GM12878 (cell line): ENCODE data around the gene B3GNT8. TPM values are rescaled to one million over a fixed set of nuclear protein-coding genes. Genes with fewer than 3 reads are reported as not detected.
A peak's percentile ranks its signal among the peaks of the same experiment; 100 is the strongest.

Experiments used
- EED ChIP-seq: sonication (generic); IDR thresholded peaks from 2 replicates; pipeline ENCODE4 v1.6.1; 2016; ENCODE audit warnings: antibody characterized with exemption, low read depth
- GABPA ChIP-seq: IDR thresholded peaks from 2 replicates; pipeline ENCODE4 v1.6.1; 2014; ENCODE audit warnings: antibody characterized with exemption, low read depth, mild to moderate bottlenecking, inconsistent platforms
- HCFC1 ChIP-seq: fragments of 150-350 bp; IDR thresholded peaks from 2 replicates; pipeline ENCODE4 v1.6.1; 2014; ENCODE audit warnings: low read length
- MXI1 ChIP-seq: fragments of 150-350 bp; IDR thresholded peaks from 2 replicates; pipeline ENCODE4 v1.6.1; 2011; ENCODE audit warnings: low read depth, mild to moderate bottlenecking, inconsistent platforms, low read length, improper control_type of control experiment
- MYC ChIP-seq: IDR thresholded peaks from 2 replicates; pipeline ENCODE4 v1.6.1; 2011; ENCODE audit warnings: mild to moderate bottlenecking, low read length, moderate library complexity, inconsistent platforms; ENCODE audit not compliant: insufficient read depth, insufficient replicate concordance, insufficient read length, severe bottlenecking
- NFYB ChIP-seq: IDR thresholded peaks from 2 replicates; pipeline ENCODE4 v1.6.1; 2011; ENCODE audit warnings: low read depth, mild to moderate bottlenecking, low read length, improper control_type of control experiment, moderate library complexity; ENCODE audit not compliant: insufficient read depth
- NR2C2 ChIP-seq: IDR thresholded peaks from 2 replicates; pipeline ENCODE4 v1.6.1; 2011; ENCODE audit warnings: borderline replicate concordance, low read depth; ENCODE audit not compliant: control insufficient read depth, insufficient read length
- NR2F1 ChIP-seq: fragments of 450-650 bp; conservative IDR thresholded peaks from 2 replicates; pipeline ENCODE4 v1.6.1; 2017; ENCODE audit warnings: mild to moderate bottlenecking
- POLR2AphosphoS2 ChIP-seq: IDR thresholded peaks from 2 replicates; pipeline ENCODE4 v1.6.1; 2011; ENCODE audit warnings: low read depth, mild to moderate bottlenecking, low read length, improper control_type of control experiment, moderate library complexity
- SIN3A ChIP-seq: IDR thresholded peaks from 2 replicates; pipeline ENCODE4 v1.6.1; 2012; ENCODE audit warnings: low read depth, low read length, improper control_type of control experiment
- STAT3 ChIP-seq: IDR thresholded peaks from 2 replicates; pipeline ENCODE4 v1.6.1; 2011; ENCODE audit warnings: low read depth, low read length, improper control_type of control experiment
- ZSCAN29 ChIP-seq: fragments of 450-650 bp; IDR thresholded peaks from 2 replicates; pipeline ENCODE4 v1.6.1; 2017; ENCODE audit warnings: mild to moderate bottlenecking, moderate library complexity
- polyA plus RNA-seq, 11 experiments: library from polyadenylated mRNA; depleted of rRNA in 4 of 11; unstranded in 6 of 11; stranded (reverse) in 5 of 11; fragments of >200 nt; fragmentation: Nextera tagmentation in 4 of 11; fragmentation: Illumina TruSeq in 1 of 11; extraction: Ambion mirVana in 4 of 11; extraction: Trizol in 1 of 11; gene quantifications; 1 replicate in 1 of 11; 2 replicates in 10 of 11; pipeline versions ENCODE4 v1.2.1 to v1.2.3, GENCODE V29; 2011 to 2016; ENCODE audit warnings: inconsistent platforms in 2 of 11, missing spikeins in 2 of 11, low read depth in 1 of 11
- total RNA-seq, 4 experiments: library from RNA; depleted of rRNA in 3 of 4; stranded (reverse); fragments of >200 nt in 3 of 4; fragmentation: Illumina TruSeq in 1 of 4; extraction: Trizol in 1 of 4; gene quantifications; 2 replicates each; pipeline versions ENCODE4 v1.2.1 to v1.2.3, GENCODE V29; 2013 to 2021
- TF ChIP-seq, protein P1 (sequence below): fragments of 450-650 bp; IDR thresholded peaks from 2 replicates; pipeline ENCODE4 v1.6.1; 2016; ENCODE audit warnings: mild to moderate bottlenecking, moderate library complexity, borderline replicate concordance
- TF ChIP-seq, protein P2 (sequence below): IDR thresholded peaks from 2 replicates; pipeline ENCODE4 v1.6.1; 2012; ENCODE audit warnings: low read length, inconsistent platforms
- TF ChIP-seq, protein P3 (sequence below): IDR thresholded peaks from 2 replicates; pipeline ENCODE4 v1.6.1; 2011; ENCODE audit warnings: mild to moderate bottlenecking, low read depth, low read length, moderate library complexity; ENCODE audit not compliant: insufficient replicate concordance
- TF ChIP-seq, protein P4 (sequence below), 3 experiments: IDR thresholded peaks in 2 of 3; conservative IDR thresholded peaks in 1 of 3; 2 replicates each; pipeline ENCODE4 v1.5.1; 2011; ENCODE audit warnings: low read depth in 3 of 3, low read length in 3 of 3, mild to moderate bottlenecking in 3 of 3, control low read depth in 2 of 3, moderate library complexity in 2 of 3, inconsistent platforms in 1 of 3, mixed read lengths in 1 of 3; ENCODE audit not compliant: control insufficient read depth in 2 of 3, insufficient read depth in 1 of 3; ENCODE audit errors: extremely low read depth in 1 of 3
- TF ChIP-seq, protein P5 (sequence below): fragments of 450-650 bp; IDR thresholded peaks from 2 replicates; pipeline ENCODE4 v1.6.1; 2017; ENCODE audit warnings: mild to moderate bottlenecking, low read depth, inconsistent platforms; ENCODE audit not compliant: poor library complexity, severe bottlenecking

The B3GNT8 gene
- total and polyA plus RNA-seq, 10 of the 15 experiments (the other 5 are each of a cell fraction or from before 2014, with no cell fraction given) = 0.06 to 1.2 (median 0.31) TPM; not detected in 4

DNA sequence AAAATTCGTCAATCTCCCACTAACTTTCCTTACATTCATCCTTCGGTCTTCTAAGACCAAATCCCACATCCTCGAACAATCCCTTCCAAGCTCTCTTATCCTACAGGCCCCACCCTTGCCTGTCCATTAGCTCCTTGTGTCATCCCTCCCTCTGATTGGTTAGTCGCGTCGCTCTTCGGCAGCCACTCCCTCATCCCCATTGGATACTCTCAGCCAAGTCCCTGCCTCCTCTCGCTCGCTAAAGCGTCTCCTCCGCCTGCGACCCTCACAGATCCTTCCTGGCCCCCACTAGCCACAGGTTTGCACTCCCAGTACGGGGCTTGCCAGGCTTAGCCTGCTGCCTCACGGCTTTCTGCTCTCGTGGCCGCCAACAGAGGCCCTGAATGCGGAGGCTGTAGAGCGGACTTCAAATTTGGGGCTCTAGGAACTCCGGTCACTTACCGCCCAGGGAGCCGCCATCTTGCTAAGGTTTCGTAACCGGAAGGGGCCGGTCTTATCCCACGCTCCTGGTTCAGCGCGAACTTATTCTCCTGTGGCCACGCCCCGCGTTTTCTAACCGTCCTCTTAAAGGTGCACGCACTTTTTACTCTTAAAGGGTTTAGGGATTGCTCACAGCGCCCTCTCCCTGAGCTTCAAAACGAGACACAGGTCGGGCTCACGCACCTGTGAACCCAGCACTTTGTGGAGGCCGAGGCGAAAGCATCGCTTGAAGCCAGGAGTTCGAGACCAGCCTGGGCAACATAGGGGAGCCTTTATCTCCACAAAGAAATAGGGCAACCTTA lies 12.5 kb upstream of the B3GNT8 start, which contains the start of gene DMAC2 (continued):
- TF ChIP-seq, protein P1, sequence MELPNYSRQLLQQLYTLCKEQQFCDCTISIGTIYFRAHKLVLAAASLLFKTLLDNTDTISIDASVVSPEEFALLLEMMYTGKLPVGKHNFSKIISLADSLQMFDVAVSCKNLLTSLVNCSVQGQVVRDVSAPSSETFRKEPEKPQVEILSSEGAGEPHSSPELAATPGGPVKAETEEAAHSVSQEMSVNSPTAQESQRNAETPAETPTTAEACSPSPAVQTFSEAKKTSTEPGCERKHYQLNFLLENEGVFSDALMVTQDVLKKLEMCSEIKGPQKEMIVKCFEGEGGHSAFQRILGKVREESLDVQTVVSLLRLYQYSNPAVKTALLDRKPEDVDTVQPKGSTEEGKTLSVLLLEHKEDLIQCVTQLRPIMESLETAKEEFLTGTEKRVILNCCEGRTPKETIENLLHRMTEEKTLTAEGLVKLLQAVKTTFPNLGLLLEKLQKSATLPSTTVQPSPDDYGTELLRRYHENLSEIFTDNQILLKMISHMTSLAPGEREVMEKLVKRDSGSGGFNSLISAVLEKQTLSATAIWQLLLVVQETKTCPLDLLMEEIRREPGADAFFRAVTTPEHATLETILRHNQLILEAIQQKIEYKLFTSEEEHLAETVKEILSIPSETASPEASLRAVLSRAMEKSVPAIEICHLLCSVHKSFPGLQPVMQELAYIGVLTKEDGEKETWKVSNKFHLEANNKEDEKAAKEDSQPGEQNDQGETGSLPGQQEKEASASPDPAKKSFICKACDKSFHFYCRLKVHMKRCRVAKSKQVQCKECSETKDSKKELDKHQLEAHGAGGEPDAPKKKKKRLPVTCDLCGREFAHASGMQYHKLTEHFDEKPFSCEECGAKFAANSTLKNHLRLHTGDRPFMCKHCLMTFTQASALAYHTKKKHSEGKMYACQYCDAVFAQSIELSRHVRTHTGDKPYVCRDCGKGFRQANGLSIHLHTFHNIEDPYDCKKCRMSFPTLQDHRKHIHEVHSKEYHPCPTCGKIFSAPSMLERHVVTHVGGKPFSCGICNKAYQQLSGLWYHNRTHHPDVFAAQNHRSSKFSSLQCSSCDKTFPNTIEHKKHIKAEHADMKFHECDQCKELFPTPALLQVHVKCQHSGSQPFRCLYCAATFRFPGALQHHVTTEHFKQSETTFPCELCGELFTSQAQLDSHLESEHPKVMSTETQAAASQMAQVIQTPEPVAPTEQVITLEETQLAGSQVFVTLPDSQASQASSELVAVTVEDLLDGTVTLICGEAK = peak; percentile 81; the same call in 1 of the 2 replicates
- TF ChIP-seq MYC = no peak
- 0 out of 2 replicates have a peak, but pooled peaks have one; percentile 38 for TF ChIP-seq EED
- peak; percentile 86 for TF ChIP-seq MXI1
- TF ChIP-seq GABPA = peak; percentile 86
- TF ChIP-seq, protein P2, sequence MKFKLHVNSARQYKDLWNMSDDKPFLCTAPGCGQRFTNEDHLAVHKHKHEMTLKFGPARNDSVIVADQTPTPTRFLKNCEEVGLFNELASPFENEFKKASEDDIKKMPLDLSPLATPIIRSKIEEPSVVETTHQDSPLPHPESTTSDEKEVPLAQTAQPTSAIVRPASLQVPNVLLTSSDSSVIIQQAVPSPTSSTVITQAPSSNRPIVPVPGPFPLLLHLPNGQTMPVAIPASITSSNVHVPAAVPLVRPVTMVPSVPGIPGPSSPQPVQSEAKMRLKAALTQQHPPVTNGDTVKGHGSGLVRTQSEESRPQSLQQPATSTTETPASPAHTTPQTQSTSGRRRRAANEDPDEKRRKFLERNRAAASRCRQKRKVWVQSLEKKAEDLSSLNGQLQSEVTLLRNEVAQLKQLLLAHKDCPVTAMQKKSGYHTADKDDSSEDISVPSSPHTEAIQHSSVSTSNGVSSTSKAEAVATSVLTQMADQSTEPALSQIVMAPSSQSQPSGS = no peak
- 0 out of 2 replicates have a peak, but pooled peaks have one; percentile 21 for TF ChIP-seq NR2F1
- no peak for TF ChIP-seq ZSCAN29
- TF ChIP-seq, protein P3, sequence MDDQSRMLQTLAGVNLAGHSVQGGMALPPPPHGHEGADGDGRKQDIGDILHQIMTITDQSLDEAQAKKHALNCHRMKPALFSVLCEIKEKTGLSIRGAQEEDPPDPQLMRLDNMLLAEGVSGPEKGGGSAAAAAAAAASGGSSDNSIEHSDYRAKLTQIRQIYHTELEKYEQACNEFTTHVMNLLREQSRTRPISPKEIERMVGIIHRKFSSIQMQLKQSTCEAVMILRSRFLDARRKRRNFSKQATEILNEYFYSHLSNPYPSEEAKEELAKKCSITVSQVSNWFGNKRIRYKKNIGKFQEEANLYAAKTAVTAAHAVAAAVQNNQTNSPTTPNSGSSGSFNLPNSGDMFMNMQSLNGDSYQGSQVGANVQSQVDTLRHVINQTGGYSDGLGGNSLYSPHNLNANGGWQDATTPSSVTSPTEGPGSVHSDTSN = no peak
- peak; percentile 74; the same call in 1 of the 2 replicates for TF ChIP-seq NFYB
- TF ChIP-seq, protein P4, sequence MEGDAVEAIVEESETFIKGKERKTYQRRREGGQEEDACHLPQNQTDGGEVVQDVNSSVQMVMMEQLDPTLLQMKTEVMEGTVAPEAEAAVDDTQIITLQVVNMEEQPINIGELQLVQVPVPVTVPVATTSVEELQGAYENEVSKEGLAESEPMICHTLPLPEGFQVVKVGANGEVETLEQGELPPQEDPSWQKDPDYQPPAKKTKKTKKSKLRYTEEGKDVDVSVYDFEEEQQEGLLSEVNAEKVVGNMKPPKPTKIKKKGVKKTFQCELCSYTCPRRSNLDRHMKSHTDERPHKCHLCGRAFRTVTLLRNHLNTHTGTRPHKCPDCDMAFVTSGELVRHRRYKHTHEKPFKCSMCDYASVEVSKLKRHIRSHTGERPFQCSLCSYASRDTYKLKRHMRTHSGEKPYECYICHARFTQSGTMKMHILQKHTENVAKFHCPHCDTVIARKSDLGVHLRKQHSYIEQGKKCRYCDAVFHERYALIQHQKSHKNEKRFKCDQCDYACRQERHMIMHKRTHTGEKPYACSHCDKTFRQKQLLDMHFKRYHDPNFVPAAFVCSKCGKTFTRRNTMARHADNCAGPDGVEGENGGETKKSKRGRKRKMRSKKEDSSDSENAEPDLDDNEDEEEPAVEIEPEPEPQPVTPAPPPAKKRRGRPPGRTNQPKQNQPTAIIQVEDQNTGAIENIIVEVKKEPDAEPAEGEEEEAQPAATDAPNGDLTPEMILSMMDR (IDR thresholded peaks at IDR 0.05 in 2 of 3, conservative IDR thresholded peaks at IDR 0.05 in 1 of 3; ENCODE audit: control insufficient read depth in 2 of 3, extremely low read depth in 1 of 3, insufficient read depth in 1 of 3, low read depth in 3 of 3, low read length in 3 of 3) = peak; percentile 62 to 78 (median 69)
- TF ChIP-seq HCFC1 = peak; percentile 60; the same call in 1 of the 2 replicates
- TF ChIP-seq SIN3A = no peak
- TF ChIP-seq STAT3 = 0 out of 2 replicates have a peak, but pooled peaks have one; percentile 31
- TF ChIP-seq POLR2AphosphoS2 = peak; percentile 82; the same call in 1 of the 2 replicates
- TF ChIP-seq, protein P5, sequence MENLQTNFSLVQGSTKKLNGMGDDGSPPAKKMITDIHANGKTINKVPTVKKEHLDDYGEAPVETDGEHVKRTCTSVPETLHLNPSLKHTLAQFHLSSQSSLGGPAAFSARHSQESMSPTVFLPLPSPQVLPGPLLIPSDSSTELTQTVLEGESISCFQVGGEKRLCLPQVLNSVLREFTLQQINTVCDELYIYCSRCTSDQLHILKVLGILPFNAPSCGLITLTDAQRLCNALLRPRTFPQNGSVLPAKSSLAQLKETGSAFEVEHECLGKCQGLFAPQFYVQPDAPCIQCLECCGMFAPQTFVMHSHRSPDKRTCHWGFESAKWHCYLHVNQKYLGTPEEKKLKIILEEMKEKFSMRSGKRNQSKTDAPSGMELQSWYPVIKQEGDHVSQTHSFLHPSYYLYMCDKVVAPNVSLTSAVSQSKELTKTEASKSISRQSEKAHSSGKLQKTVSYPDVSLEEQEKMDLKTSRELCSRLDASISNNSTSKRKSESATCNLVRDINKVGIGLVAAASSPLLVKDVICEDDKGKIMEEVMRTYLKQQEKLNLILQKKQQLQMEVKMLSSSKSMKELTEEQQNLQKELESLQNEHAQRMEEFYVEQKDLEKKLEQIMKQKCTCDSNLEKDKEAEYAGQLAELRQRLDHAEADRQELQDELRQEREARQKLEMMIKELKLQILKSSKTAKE = peak; percentile 18
- no peak for TF ChIP-seq NR2C2
